ENCODE data around the gene GPATCH1. TPM values are rescaled to one million over a fixed set of nuclear protein-coding genes. Genes with fewer than 3 reads are reported as not detected.

Gene GPATCH1
- total RNA-seq, 2 experiments from 2014 or later: 9.8 to 10.7 TPM

- ChIA-PET CTCF (ENCODE audit: unreplicated experiment) (no interaction called here), POLR2A (no interaction called here)
- no peak for DNase-seq (ENCODE audit: low spot score)
- intact Hi-C loops (cut with micrococcal nuclease; ENCODE audit: unreplicated experiment): no loop called here
- no TSS peak for BruUV-seq (replicated peaks)
- Histone ChIP-seq H3K4me1 (ENCODE audit: insufficient read depth, low read length, poor library complexity, severe bottlenecking) (no peaks in the 10 kb centered on the region), H3K9me3 (ENCODE audit: low read length) (no peaks in the 10 kb centered on the region), H2AFZ (ENCODE audit: low read length) (no peak overlapping the region), H3K4me2 (ENCODE audit: low read length) (no peak overlapping the region), H3K9me2 (ENCODE audit: insufficient read depth, low read length) (no peaks in the 10 kb centered on the region), H3K27ac (ENCODE audit: low read depth, low read length, poor library complexity, severe bottlenecking) (no peak overlapping the region), H3K79me2 (ENCODE audit: insufficient read depth, low read depth, low read length) (no peaks in the 10 kb centered on the region), H3K36me3 (ENCODE audit: insufficient read depth, low read length) (peaks cover 61% of the 10 kb centered on the region), H3K4me3 (ENCODE audit: low read depth, low read length, poor library complexity, severe bottlenecking) (no peak overlapping the region), H4K20me1 (ENCODE audit: insufficient read depth, low read length) (no peaks in the 10 kb centered on the region)
- TF ChIP-seq CTCF (conservative IDR thresholded peaks at IDR 0.05; ENCODE audit: low read length): no peak
- TF ChIP-seq EZH2phosphoT487 (IDR thresholded peaks at IDR 0.05; ENCODE audit: borderline replicate concordance, low read depth, low read length): no peak
Measured at GRCh38 chr19:33093420-33094210, 12.6 kb downstream of the GPATCH1 start.

- H3K9me2 ChIP-seq (ENCODE audit: insufficient read depth, low read length): no peaks in the 10 kb centered on the region
- POLR2A ChIA-PET: no interaction called here
- peaks cover 58% of the 10 kb centered on the region for H3K36me3 ChIP-seq (ENCODE audit: insufficient read depth, low read length)
- no TSS peak for BruUV-seq (replicated peaks)
- CTCF ChIA-PET (ENCODE audit: unreplicated experiment): no interaction called here
- H3K4me3 ChIP-seq (ENCODE audit: low read depth, low read length, poor library complexity, severe bottlenecking): no peak overlapping the region
- H3K79me2 ChIP-seq (ENCODE audit: insufficient read depth, low read depth, low read length): no peaks in the 10 kb centered on the region
- TF ChIP-seq EZH2phosphoT487 (IDR thresholded peaks at IDR 0.05; ENCODE audit: borderline replicate concordance, low read depth, low read length): no peak
- TF ChIP-seq CTCF (conservative IDR thresholded peaks at IDR 0.05; ENCODE audit: low read length): no peak
- no peak overlapping the region for H3K4me2 ChIP-seq (ENCODE audit: low read length)
- H4K20me1 ChIP-seq (ENCODE audit: insufficient read depth, low read length): no peaks in the 10 kb centered on the region
- DNase-seq (ENCODE audit: low spot score): no peak
- H2AFZ ChIP-seq (ENCODE audit: low read length): no peak overlapping the region
- no peaks in the 10 kb centered on the region for H3K9me3 ChIP-seq (ENCODE audit: low read length)
- no peaks in the 10 kb centered on the region for H3K4me1 ChIP-seq (ENCODE audit: insufficient read depth, low read length, poor library complexity, severe bottlenecking)
- intact Hi-C loops (cut with micrococcal nuclease; ENCODE audit: unreplicated experiment): no loop called here
- H3K27ac ChIP-seq (ENCODE audit: low read depth, low read length, poor library complexity, severe bottlenecking): no peak overlapping the region
Measured at GRCh38 chr19:33094436-33095067, 13.6 kb downstream of the GPATCH1 start.

- TF ChIP-seq EZH2phosphoT487 (IDR thresholded peaks at IDR 0.05; ENCODE audit: borderline replicate concordance, low read depth, low read length) (no peak), CTCF (conservative IDR thresholded peaks at IDR 0.05; ENCODE audit: low read length) (no peak)
- intact Hi-C loops (cut with micrococcal nuclease; ENCODE audit: unreplicated experiment): no loop called here
- H3K9me2 ChIP-seq (ENCODE audit: insufficient read depth, low read length): no peaks in the 10 kb centered on the region
- H3K79me2 ChIP-seq (ENCODE audit: insufficient read depth, low read depth, low read length): no peaks in the 10 kb centered on the region
- no peak for DNase-seq (ENCODE audit: low spot score)
- ChIA-PET CTCF (ENCODE audit: unreplicated experiment) (no interaction called here), POLR2A (no interaction called here)
- no peak overlapping the region for H3K4me3 ChIP-seq (ENCODE audit: low read depth, low read length, poor library complexity, severe bottlenecking)
- peaks cover 58% of the 10 kb centered on the region for H3K36me3 ChIP-seq (ENCODE audit: insufficient read depth, low read length)
- no peaks in the 10 kb centered on the region for H3K9me3 ChIP-seq (ENCODE audit: low read length)
- H3K4me1 ChIP-seq (ENCODE audit: insufficient read depth, low read length, poor library complexity, severe bottlenecking): no peaks in the 10 kb centered on the region
- no peak overlapping the region for H2AFZ ChIP-seq (ENCODE audit: low read length)
- no TSS peak for BruUV-seq (replicated peaks)
- no peak overlapping the region for H3K27ac ChIP-seq (ENCODE audit: low read depth, low read length, poor library complexity, severe bottlenecking)
- H3K4me2 ChIP-seq (ENCODE audit: low read length): no peak overlapping the region
- no peaks in the 10 kb centered on the region for H4K20me1 ChIP-seq (ENCODE audit: insufficient read depth, low read length)
Measured at GRCh38 chr19:33096005-33096404, 15.0 kb downstream of the GPATCH1 start.

Measured in OCI-LY7 (cell line).